Measurements from ENCODE around the gene LANCL1. TPM values are rescaled to one million over a fixed set of nuclear protein-coding genes. Genes with fewer than 3 reads are reported as not detected.

The LANCL1 gene
- total RNA-seq, 1 donor from 2014 or later = 37.4 TPM

DNA sequence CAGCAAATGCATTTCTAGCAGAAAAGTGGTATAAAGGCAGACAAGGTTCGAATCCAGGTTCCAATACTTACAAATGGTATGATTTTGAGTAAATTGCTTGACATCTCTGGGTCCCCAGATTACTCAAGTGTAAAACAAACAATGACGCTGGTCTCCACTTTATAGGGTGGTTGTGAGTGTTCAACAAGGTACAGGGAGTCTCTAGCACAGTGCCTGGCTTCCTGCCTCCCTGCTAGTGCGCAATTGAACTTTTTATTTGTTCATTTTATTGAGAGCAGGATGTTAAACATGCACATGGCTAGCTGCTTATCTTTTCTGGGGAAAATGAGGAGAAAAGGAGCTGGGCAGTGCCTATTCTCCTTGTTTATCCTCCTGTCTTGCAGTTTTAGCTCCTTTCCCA, 86.7 kb downstream of the LANCL1 start:
- no peak for DNase-seq

DNA sequence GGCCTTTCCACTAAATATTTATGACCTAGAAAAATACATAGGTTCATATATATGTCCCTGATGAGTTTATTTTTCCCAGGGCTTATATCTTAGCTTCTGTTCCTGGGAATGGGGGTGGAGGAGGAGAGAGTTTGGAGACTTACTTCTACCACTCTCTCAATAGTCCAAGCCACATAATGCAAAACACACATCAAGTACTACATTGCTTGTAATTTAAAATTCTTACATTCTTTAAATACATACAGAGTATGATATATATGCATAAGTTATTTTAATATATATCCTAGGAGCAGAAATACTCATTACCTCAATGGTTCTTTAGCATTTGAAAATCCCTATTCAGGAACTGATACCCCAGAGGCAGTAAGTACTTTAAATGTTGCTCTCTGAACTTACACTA, 88.4 kb downstream of the LANCL1 start:
- no peak for DNase-seq

DNA sequence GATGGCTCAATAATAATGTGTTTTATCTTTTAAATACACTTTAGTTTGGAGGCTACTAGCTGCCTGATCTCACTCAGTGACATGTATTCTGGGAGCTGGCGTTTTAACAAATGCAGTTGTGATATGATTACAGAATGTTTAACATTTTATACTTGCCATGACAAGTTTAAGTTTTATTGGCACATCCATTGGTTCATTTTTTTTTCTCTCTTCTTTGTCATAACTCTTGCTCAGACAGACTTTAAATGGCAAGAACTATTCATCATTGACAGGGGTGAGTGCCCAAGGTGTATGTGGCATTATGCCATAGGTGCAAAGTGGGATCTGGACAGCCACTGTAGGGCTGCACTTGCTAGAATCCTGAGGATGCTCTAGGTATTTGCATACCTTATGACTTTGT, 89.5 kb downstream of the LANCL1 start:
- DNase-seq = no peak

Other genes starting within 250 kb of the LANCL1 start
- gene MYL1, start 161.6 kb downstream of the LANCL1 start, total RNA-seq = 926 TPM
- gene CPS1, start 79.8 kb upstream of the LANCL1 start, total RNA-seq = 4.7 TPM

All from skin of body (tissue), 2 donors.